Stomach (tissue), 9 donors: ENCODE results near the gene NEFH. TPM values are rescaled to one million over a fixed set of nuclear protein-coding genes. Genes with fewer than 3 reads are reported as not detected.

Experiments used
- DNase-seq, 2 donors: peaks; one replicate each; pipeline versions ENCODE4 v3.0.0 to v3.0.0-alpha.2; 2013 to 2019
- H3K27ac ChIP-seq, 5 donors: fragments of 200-600 bp in 4 of 5; sonication (generic) in 4 of 5; one replicate each; pipeline ENCODE4 v1.5.1; 2013 to 2019; ENCODE audit warnings: mild to moderate bottlenecking in 1 of 5, moderate library complexity in 1 of 5
- H3K27me3 ChIP-seq, 3 donors: fragments of 200-600 bp; sonication (generic); one replicate each; pipeline ENCODE4 v1.5.1; 2017 to 2019; ENCODE audit warnings: mixed run types in 1 of 3
- H3K36me3 ChIP-seq, 4 donors: fragments of 200-600 bp; sonication (generic); 1 replicate in 3 of 4; 2 replicates in 1 of 4; pipeline ENCODE4 v1.5.1; 2016 to 2019
- H3K4me1 ChIP-seq, 4 donors: fragments of 200-600 bp; sonication (generic); one replicate each; pipeline ENCODE4 v1.5.1; 2016 to 2019
- H3K4me3 ChIP-seq, 4 donors: fragments of 200-600 bp; sonication (generic) in 3 of 4; one replicate each; pipeline ENCODE4 v1.5.1; 2016 to 2019; ENCODE audit warnings: mild to moderate bottlenecking in 1 of 4
- H3K9me3 ChIP-seq, 4 donors: fragments of 200-600 bp; sonication (generic); one replicate each; pipeline ENCODE4 v1.5.1; 2016 to 2019
- CTCF ChIP-seq, 7 experiments: fragments of 450-650 bp in 4 of 7; fragments of 200-600 bp in 3 of 7; sonication (generic) in 3 of 7; IDR thresholded peaks; one replicate each; pipeline ENCODE4 v1.5.1; 2016 to 2019; ENCODE audit warnings: antibody characterized with exemption in 7 of 7, control low read depth in 2 of 7, mild to moderate bottlenecking in 1 of 7
- EP300 ChIP-seq: sonication (generic); formaldehyde crosslinking; IDR thresholded peaks from one replicate; pipeline ENCODE4 v1.6.1; 2017; ENCODE audit warnings: antibody characterized with exemption
- POLR2A ChIP-seq, 4 donors: fragments of 450-650 bp; IDR thresholded peaks; one replicate each; pipeline ENCODE4 v1.6.1; 2016; ENCODE audit warnings: antibody characterized with exemption in 4 of 4, control low read depth in 2 of 4, mild to moderate bottlenecking in 1 of 4, moderate library complexity in 1 of 4
- POLR2AphosphoS5 ChIP-seq, 3 donors: sonication (generic); formaldehyde crosslinking; IDR thresholded peaks; one replicate each; pipeline ENCODE4 v1.6.1; 2016; ENCODE audit warnings: antibody characterized with exemption in 3 of 3
- WGBS, 5 donors: extraction: QIAGEN DNeasy Blood & Tissue Kit in 3 of 5; methylation state at CpG; one replicate each; pipeline versions ENCODE4 v1.1.5 to v1.1.7; 2013 to 2018; 5-methylcytosine and 5-hydroxymethylcytosine counted together
- intact Hi-C: fragments of 100-400 bp; cut with DNase I; formaldehyde crosslinking; loops from one replicate; pipeline ENCODE4 v1.15.1; 2023; ENCODE audit warnings: low total_unique reads
- polyA plus RNA-seq, 3 donors: library from polyadenylated mRNA; stranded (reverse); fragments of 200-250 nt; gene quantifications; one replicate each; pipeline ENCODE4 v1.2.3, GENCODE V29; 2013
- total RNA-seq, 5 donors: library from RNA; depleted of rRNA; stranded (reverse); fragments of >200 nt; gene quantifications; one replicate each; pipeline versions ENCODE4 v1.1.0 to v1.2.3, GENCODE V29; 2014 to 2016
- donor health status: healthy with polysubstance abuse.
- donor health status: Bipolar disorder and iron deficiency.
- donor health status: healthy.

The NEFH gene
- total and polyA plus RNA-seq, 8 donors: 0.14 to 2.7 (median 0.43) TPM; not detected in 3

GRCh38 chr22:29457730-29458129 lies 22.3 kb upstream of the NEFH start:
- no peak for TF ChIP-seq EP300
- TF ChIP-seq CTCF (IDR thresholded peaks at IDR 0.05): no peak
- no peak for TF ChIP-seq POLR2AphosphoS5 (IDR thresholded peaks at IDR 0.05)
- TF ChIP-seq POLR2A (IDR thresholded peaks at IDR 0.05): no peak
- Histone ChIP-seq H3K27ac (no peak overlapping the region), H3K9me3 (no peaks in the 10 kb centered on the region), H3K4me1 (peaks cover 0 to 8% (median 0%) of the 10 kb centered on the region in 4 donors), H3K4me3 (no peak overlapping the region), H3K27me3 (no peaks in the 10 kb centered on the region), H3K36me3 (no peaks in the 10 kb centered on the region)
- peak in 1 of 2 donors; percentile 62 for DNase-seq
- intact Hi-C loops: no loop called here
- 26 to 50% (median 37%) methylated on average over 2 to 4 of the region's 4 CpGs for WGBS, 5 donors

- H3K4me1 ChIP-seq: peaks cover 0 to 7% (median 0%) of the 10 kb centered on the region in 4 donors
- no peak for DNase-seq
- H3K36me3 ChIP-seq: no peaks in the 10 kb centered on the region
- H3K4me3 ChIP-seq: no peak overlapping the region
- intact Hi-C loops: no loop called here
- TF ChIP-seq EP300 (no peak), POLR2AphosphoS5 (IDR thresholded peaks at IDR 0.05) (no peak), CTCF (IDR thresholded peaks at IDR 0.05) (no peak), POLR2A (IDR thresholded peaks at IDR 0.05) (no peak)
- H3K27ac ChIP-seq: no peak overlapping the region
- no peaks in the 10 kb centered on the region for H3K27me3 ChIP-seq
- H3K9me3 ChIP-seq: no peaks in the 10 kb centered on the region
These were observed 21.5 kb upstream of the NEFH start for GRCh38 chr22:29458551-29458950.

DNA sequence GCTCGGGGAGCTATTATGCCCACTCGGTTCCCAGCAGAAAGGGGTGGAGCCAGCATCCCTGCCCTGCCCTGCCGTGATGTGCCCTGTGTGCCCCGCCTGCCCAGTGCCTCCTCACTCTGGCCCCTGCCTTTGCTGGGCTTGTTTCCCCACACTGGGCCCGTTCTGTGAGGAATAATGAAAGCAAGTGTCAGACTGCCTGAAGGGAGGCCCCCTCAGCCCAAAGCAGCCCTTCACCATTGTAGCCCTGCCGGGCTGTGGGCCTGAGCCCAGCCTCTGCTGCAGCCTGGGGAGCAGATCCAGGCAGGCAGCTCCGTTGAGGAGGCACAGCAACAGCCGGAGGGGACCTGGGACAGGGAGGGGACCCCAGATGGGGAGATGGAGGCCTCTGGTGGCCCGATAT lies 20.2 kb upstream of the NEFH start:
- no peak for DNase-seq
- Histone ChIP-seq H3K27me3 (no peaks in the 10 kb centered on the region), H3K9me3 (no peaks in the 10 kb centered on the region), H3K4me1 (no peaks in the 10 kb centered on the region), H3K36me3 (no peaks in the 10 kb centered on the region), H3K27ac (no peak overlapping the region), H3K4me3 (no peak overlapping the region)
- TF ChIP-seq POLR2AphosphoS5 (IDR thresholded peaks at IDR 0.05): no peak
- TF ChIP-seq EP300: no peak
- no peak for TF ChIP-seq CTCF (IDR thresholded peaks at IDR 0.05)
- no peak for TF ChIP-seq POLR2A (IDR thresholded peaks at IDR 0.05)
- intact Hi-C loops: no loop called here
- 52 to 66% (median 58%) methylated on average over 9 of the region's 9 CpGs for WGBS, 5 donors

GRCh38 chr22:29461263-29461662 lies 18.8 kb upstream of the NEFH start:
- Histone ChIP-seq H3K36me3 (no peaks in the 10 kb centered on the region), H3K9me3 (no peaks in the 10 kb centered on the region), H3K27me3 (peaks cover 0 to 3% (median 0%) of the 10 kb centered on the region in 3 donors), H3K4me1 (no peaks in the 10 kb centered on the region), H3K4me3 (no peak overlapping the region), H3K27ac (no peak overlapping the region)
- intact Hi-C loops: no loop called here
- TF ChIP-seq POLR2A (IDR thresholded peaks at IDR 0.05) (no peak), EP300 (no peak), CTCF (IDR thresholded peaks at IDR 0.05) (no peak), POLR2AphosphoS5 (IDR thresholded peaks at IDR 0.05) (no peak)
- no peak for DNase-seq
- 86 to 93% (median 90%) methylated on average over 5 of the region's 5 CpGs for WGBS, 5 donors
